H1 (cell line): ENCODE data around the gene SIRPB1.

Source experiments
- RNF2 ChIP-seq: fragments of 200-900, 300-1000 bp; sonication (generic); IDR thresholded peaks from 2 replicates; pipeline ENCODE4 v1.7.1; 2016; ENCODE audit warnings: borderline replicate concordance, low read depth, mild to moderate bottlenecking, antibody characterized with exemption, low read length; ENCODE audit not compliant: poor library complexity, severe bottlenecking; ENCODE audit errors: missing control alignments
- TF ChIP-seq, protein P1 (sequence below): IDR thresholded peaks from 2 replicates; pipeline ENCODE4 v1.6.1; 2011; ENCODE audit warnings: low read depth, mild to moderate bottlenecking, low read length; ENCODE audit not compliant: insufficient read depth
- TF ChIP-seq, protein P2 (sequence below), 3 experiments: IDR thresholded peaks; 1 replicate in 2 of 3; 2 replicates in 1 of 3; pipeline versions ENCODE4 v1.5.1 to v1.6.1; 2011; ENCODE audit warnings: low read length in 3 of 3, mild to moderate bottlenecking in 3 of 3, inconsistent platforms in 2 of 3, low read depth in 1 of 3, moderate library complexity in 1 of 3; ENCODE audit not compliant: insufficient read depth in 1 of 3; ENCODE audit errors: control extremely low read depth in 1 of 3
- TF ChIP-seq, protein P3 (sequence below): IDR thresholded peaks from 2 replicates; pipeline ENCODE4 v1.6.1; 2012; ENCODE audit warnings: inconsistent platforms

DNA sequence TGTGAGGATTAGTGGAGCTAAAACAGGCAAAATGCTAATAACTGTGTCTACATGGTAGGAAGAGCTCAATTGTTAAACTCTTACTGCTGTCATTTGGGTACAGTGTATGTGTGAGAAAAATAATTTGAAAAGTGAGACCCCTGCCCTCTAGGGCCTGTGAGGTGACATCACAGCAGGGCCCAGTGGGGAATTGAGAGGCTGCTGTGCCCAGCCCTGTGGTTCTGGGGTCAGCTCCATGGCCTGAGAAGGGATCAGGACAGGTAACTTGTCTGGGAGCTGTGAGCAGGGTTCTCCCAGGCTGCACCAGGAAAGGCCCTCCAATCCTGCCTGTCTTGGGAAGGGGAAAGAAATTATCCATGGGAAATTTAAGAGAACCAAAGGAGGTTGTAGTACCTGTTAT, 1.3 kb downstream of the SIRPB1 start:
- TF ChIP-seq, protein P1, sequence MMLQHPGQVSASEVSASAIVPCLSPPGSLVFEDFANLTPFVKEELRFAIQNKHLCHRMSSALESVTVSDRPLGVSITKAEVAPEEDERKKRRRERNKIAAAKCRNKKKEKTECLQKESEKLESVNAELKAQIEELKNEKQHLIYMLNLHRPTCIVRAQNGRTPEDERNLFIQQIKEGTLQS, result no peak
- TF ChIP-seq RNF2, result no peak
- TF ChIP-seq, protein P2, sequence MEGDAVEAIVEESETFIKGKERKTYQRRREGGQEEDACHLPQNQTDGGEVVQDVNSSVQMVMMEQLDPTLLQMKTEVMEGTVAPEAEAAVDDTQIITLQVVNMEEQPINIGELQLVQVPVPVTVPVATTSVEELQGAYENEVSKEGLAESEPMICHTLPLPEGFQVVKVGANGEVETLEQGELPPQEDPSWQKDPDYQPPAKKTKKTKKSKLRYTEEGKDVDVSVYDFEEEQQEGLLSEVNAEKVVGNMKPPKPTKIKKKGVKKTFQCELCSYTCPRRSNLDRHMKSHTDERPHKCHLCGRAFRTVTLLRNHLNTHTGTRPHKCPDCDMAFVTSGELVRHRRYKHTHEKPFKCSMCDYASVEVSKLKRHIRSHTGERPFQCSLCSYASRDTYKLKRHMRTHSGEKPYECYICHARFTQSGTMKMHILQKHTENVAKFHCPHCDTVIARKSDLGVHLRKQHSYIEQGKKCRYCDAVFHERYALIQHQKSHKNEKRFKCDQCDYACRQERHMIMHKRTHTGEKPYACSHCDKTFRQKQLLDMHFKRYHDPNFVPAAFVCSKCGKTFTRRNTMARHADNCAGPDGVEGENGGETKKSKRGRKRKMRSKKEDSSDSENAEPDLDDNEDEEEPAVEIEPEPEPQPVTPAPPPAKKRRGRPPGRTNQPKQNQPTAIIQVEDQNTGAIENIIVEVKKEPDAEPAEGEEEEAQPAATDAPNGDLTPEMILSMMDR (IDR thresholded peaks at IDR 0.05; ENCODE audit: control extremely low read depth in 1 of 3, insufficient read depth in 1 of 3, low read depth in 1 of 3, low read length in 3 of 3), result no peak
- TF ChIP-seq, protein P3, sequence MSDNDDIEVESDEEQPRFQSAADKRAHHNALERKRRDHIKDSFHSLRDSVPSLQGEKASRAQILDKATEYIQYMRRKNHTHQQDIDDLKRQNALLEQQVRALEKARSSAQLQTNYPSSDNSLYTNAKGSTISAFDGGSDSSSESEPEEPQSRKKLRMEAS, result no peak
